ENCODE measurements around the gene HOXC5.
A peak's percentile ranks its signal among the peaks of the same experiment; 100 is the strongest.

Gene HOXC5

GRCh38 chr12:54006559-54007220, 26.2 kb upstream of the HOXC5 start:
- no peak for DNase-seq (ENCODE audit: low read depth in 3 of 3, low spot score in 1 of 3)

- no peak for DNase-seq (ENCODE audit: low read depth in 3 of 3, low spot score in 1 of 3)
Measured at GRCh38 chr12:54007538-54008259, 25.2 kb upstream of the HOXC5 start.

DNA sequence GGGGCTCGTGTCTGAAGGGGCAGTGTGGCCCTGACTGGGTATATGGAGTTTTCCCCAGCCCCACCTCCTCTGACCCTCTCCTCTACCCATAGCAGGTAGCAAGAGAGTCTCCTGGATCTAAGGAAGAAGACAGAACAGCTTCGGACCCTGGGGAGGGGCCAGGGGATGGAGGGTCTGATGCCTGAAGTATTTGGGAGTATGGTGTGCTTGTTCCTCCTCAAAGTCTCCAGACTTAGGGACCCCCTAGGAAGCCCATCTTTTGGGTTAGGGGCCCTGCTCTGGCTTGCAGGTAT, 24.6 kb upstream of the HOXC5 start:
- no peak for DNase-seq (ENCODE audit: low read depth in 3 of 3, low spot score in 1 of 3)

- no peak for DNase-seq (ENCODE audit: low read depth in 3 of 3, low spot score in 1 of 3)
Measured at GRCh38 chr12:54009171-54010052, 23.4 kb upstream of the HOXC5 start.

- no peak for DNase-seq (ENCODE audit: low read depth in 3 of 3, low spot score in 1 of 3)
Measured at GRCh38 chr12:54010053-54010971, 22.5 kb upstream of the HOXC5 start.

DNA sequence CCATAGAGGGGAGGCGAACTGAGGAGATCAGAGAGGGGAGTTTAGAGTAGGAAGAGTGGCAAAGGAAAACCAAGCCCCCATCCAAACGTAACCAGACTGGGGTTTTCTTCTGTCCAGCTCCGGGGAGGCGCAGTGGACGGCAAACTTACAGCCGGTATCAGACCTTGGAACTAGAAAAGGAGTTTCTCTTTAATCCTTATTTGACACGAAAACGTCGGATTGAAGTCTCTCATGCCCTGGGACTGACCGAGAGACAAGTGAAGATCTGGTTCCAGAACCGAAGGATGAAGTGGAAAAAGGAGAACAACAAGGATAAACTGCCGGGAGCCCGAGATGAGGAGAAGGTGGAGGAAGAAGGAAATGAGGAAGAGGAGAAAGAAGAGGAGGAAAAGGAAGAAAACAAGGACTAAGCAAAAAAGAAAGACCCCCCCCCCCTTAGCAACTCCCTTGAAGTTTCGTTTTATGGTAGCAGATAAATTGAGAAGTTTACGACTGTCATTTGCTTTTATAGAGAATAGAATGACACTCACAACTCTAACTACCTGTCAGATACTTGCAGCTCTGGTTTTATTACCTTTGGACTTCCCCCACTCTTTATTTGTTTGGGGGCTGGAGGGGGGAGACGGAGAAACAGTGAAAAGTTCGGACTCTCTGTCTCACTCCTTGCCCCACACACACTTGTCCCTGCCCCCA, 21.7 kb upstream of the HOXC5 start:
- DNase-seq (ENCODE audit: low read depth in 3 of 3, low spot score in 1 of 3), result no peak

DNA sequence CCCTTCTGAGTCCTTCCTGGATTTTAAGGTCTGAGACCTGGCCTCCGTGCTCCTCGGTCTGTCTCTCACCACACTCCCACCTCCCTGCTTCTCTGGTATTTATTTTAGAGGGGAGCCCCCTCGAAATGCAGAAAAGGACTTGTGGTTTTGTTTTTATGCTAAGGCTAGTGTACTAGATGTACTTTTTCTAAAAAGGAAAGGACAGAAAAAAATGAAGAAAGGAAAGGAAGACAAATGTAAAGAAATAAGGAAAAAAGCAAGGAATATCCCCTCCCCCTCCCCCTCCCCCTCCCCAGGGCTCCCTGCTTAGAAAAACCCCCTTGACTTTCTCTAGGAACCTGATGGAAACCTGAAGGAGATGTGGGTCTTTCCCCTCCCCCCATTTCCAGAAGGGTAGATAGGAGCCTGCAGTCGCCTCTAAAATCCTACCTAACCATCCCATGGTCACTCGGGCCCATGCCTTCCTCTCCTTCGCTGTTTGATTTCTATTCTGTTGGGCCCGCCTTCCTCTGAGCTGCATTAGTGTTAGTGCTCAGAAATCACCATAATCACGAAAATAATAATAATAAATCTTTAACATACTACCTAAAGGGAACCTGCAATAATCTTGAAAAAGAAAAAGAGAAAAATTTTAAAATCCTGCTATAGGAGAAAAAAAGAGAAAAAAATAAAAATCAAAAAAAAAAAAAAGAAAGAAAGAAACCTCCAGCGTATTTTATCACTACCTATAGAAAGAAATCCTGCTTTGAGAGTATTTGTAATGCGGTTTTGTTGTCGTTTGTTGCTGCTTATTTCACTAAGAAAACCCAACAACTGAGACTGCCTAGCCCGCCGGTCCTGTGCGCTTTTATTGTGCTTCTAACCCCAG, 21.0 kb upstream of the HOXC5 start:
- DNase-seq (ENCODE audit: low read depth in 3 of 3, low spot score in 1 of 3), result no peak

DNA sequence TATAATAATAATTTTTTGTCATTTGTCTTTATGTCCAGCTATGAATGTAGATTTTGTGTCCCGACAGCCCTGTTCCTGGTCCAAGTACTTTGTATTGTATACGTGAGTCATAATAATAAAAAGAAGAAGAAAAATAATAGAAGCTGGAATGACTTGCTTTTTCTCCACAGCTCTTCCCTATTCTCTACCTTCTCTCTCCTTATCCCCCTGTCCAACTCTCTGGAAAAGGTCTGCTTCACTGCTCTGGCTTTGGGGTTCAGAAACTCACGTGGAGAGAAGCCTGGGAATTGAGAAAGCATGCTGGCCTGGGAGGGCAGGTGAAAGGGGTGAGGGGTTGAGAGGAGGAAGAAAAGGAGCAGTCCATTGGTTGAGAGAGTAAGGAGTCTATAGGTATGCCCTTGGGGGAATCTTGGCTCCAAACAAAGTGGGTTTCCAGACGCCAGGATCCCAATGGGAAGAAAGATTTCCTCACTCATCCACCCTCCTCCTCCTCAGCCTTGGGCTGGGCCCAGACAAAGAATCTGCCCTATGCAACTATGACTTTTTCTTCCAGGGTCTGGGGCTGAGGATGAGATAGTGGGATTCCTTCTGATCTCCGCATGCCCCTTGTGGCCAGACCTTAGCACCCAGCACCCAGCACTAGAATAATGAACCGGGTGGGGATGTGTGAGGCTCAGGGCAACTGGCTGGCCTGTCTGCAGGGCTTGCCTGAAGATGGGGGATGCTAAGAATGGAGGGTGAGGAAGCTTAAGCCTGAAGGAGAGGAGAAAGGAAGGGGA, 20.0 kb upstream of the HOXC5 start:
- no peak for DNase-seq (ENCODE audit: low read depth in 3 of 3, low spot score in 1 of 3)

GRCh38 chr12:54014377-54015017, 18.4 kb upstream of the HOXC5 start:
- no peak for DNase-seq (ENCODE audit: low read depth in 3 of 3, low spot score in 1 of 3)

DNA sequence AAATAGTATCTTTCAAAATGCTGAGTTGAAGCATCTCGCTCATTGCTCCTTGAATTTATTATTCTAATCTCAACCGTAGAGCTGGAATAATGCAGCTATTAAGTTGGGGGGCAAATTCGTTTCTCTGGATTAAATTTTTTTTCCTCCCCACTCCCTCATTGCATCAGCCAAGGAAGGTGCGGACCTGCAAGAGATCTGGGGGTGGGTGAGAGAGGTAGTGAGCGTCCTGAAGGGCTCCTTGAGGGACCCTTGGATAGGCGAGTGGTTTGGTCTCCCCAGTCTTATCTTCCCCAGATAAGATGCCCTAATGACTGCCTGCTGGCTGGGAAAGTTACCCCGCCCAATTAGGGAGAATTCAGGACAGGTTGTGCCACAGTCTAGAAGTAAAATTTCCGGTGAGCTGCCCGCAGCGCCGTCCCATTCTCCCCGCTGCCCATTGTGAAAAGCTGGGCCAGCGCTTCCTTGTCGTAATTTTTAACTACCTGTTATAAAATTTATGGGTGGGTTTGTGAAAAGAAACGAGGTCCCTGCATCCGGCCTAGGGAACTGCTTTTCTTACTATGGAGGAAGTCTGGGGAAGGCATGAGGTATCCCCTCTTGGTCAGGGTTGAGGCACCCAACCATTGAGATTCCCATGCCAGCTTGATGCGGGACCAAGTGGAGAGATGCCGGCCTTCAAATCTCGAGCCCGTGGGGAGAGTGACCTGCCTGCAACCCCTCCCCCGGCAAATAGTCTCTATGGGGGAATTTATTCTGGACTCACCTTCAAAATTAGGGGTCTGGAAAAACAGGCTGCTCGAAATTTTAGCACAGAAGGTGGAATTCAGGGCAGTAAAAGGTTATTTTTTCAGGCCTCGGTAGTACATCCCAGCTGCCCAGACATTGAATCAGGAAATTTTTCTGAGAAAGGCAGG, 17.6 kb upstream of the HOXC5 start:
- no peak for DNase-seq (ENCODE audit: low read depth in 3 of 3, low spot score in 1 of 3)

- DNase-seq (ENCODE audit: low read depth in 3 of 3, low spot score in 1 of 3), result no peak
Measured at GRCh38 chr12:54016051-54016450, 16.8 kb upstream of the HOXC5 start.

- no peak for DNase-seq (ENCODE audit: low read depth in 3 of 3, low spot score in 1 of 3)
Measured at GRCh38 chr12:54016478-54016964, 16.3 kb upstream of the HOXC5 start.

DNA sequence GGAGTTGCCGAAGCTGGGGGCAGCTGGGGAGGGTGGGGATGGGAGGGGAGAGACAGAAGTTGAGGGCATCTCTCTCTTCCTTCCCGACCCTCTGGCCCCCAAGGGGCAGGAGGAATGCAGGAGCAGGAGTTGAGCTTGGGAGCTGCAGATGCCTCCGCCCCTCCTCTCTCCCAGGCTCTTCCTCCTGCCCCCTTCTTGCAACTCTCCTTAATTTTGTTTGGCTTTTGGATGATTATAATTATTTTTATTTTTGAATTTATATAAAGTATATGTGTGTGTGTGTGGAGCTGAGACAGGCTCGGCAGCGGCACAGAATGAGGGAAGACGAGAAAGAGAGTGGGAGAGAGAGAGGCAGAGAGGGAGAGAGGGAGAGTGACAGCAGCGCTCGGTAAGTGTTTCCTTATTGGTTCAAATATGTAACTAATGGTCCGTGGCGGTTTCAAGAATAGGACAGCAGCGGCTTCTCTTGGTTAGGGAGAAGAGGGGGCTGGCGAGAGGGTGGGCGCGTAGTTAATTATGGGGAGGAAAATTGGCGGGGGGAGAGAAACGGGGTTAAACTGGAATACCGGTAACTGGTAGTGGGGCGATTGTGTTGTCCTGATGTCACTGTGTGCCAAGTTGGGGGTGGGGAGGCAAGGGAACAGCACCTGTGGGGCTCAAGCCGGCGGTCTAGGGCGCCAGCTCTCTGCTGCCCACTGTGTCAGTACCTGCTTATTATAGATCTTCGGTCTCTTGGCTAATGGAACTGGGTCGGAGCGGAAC, 15.6 kb upstream of the HOXC5 start:
- no peak for DNase-seq (ENCODE audit: low read depth in 3 of 3, low spot score in 1 of 3)

DNA sequence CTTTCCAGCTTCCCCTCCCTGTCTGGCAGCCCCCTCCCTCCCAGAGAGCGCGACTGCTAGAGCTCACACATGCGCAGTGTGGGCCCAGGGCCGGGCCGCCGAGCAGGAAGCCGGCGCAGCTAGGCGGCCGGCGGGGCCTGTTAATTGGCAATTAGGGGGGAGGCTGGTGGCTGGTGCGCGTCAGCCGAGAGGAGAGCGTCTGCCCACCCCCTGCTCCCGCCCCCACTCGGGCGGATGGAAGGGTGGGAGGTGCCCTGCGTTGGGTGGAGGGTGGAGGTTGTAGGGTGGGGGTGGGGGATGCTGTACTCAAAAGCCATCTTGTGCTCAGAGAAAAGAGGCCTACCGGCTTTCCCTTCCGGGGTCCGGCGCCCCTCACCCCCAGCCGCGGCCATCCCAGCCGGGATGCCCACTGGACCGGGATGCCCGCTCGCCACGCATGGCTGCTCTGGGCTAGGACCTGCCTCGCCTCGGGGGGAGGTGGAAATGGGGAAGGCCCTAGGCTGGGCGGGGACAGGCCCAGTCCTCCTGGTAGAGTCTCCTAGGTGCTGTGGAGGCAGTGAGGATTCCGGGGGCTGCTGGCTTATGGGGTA, 14.9 kb upstream of the HOXC5 start:
- DNase-seq (ENCODE audit: low read depth in 3 of 3, low spot score in 1 of 3), result peak in 2 of 3 donors; percentile 24 to 58

DNA sequence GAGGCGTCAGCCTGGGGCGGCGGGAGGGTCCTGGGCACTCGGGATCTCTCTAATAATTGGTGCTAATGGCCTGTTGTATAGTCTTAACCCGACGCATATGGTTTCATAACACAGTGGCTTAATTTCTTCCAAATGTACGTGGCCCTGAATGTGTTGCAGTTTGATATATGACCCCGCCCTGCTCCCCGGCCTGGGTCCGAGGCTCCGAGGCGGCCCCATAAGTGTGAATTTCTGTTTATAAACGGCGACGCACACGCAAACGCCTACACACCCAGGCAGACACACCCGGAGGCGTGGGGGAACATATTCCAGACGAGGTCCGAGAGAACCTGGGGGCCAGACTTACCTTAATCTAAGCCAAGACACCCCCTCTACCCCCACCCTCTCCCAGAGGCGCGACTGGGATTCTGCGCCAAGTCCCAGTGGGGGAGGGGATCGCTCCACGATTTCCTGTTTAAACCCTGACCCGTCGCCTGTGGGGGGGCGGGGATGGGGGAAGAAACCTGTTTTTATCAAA, 14.3 kb upstream of the HOXC5 start:
- DNase-seq (ENCODE audit: low read depth in 3 of 3, low spot score in 1 of 3), result no peak

Data from stimulated activated CD4-positive, alpha-beta T cell treated with anti-CD3 and anti-CD28 coated beads, TNF-alpha, amount 100 ng/mL, for 1 hour (primary cell).